OCI-LY7 (cell line): ENCODE results near the gene ATRAID. TPM values are rescaled to one million over a fixed set of nuclear protein-coding genes. Genes with fewer than 3 reads are reported as not detected.

Source experiments
- BruUV-seq: library from RNA; stranded (reverse); fragments of 400-500 nt; replicated peaks from 2 replicates; lab custom pipeline; 2021; lab: Mats Ljungman, UMichigan
- CTCF ChIA-PET: fragments of 300-600 bp; sonication (Branson Sonifier 250); formaldehyde crosslinking; loops from one replicate; lab custom pipeline; 2022; ENCODE audit warnings: antibody characterized with exemption; ENCODE audit not compliant: unreplicated experiment; lab: Charles Lee
- POLR2A ChIA-PET: fragments of 300-600 bp; sonication (Branson Sonifier 250); formaldehyde crosslinking; loops from one replicate; lab custom pipeline; 2022; ENCODE audit warnings: antibody characterized with exemption; lab: Charles Lee
- DNase-seq: peaks from one replicate; pipeline ENCODE4 v3.0.0-alpha.2; 2015; ENCODE audit warnings: low spot score
- H2AFZ ChIP-seq: fragments of 200-600 bp; sonication (generic), shearing (Covaris generic); 2 replicates; pipeline ENCODE4 v1.6.1; 2014; ENCODE audit warnings: mild to moderate bottlenecking, antibody characterized with exemption, low read length, moderate library complexity
- H3K27ac ChIP-seq: fragments of 200-600 bp; sonication (generic); 2 replicates; pipeline ENCODE4 v1.5.1; 2014; ENCODE audit warnings: mixed run types, low read depth, mild to moderate bottlenecking, moderate library complexity, low read length, inconsistent platforms; ENCODE audit not compliant: poor library complexity, severe bottlenecking
- H3K36me3 ChIP-seq: fragments of 200-600 bp; sonication (generic); 2 replicates; pipeline ENCODE4 v1.6.1; 2014; ENCODE audit warnings: mild to moderate bottlenecking, antibody characterized with exemption, low read length, moderate library complexity, mixed read lengths; ENCODE audit not compliant: insufficient read depth
- H3K4me1 ChIP-seq: fragments of 200-600 bp; sonication (generic); 2 replicates; pipeline ENCODE4 v1.5.1; 2014; ENCODE audit warnings: mild to moderate bottlenecking, low read length; ENCODE audit not compliant: insufficient read depth, poor library complexity, severe bottlenecking
- H3K4me2 ChIP-seq: fragments of 200-600 bp; sonication (generic); 2 replicates; pipeline ENCODE4 v1.6.1; 2014; ENCODE audit warnings: mild to moderate bottlenecking, low read length
- H3K4me3 ChIP-seq: fragments of 200-600 bp; sonication (generic); 2 replicates; pipeline ENCODE4 v1.5.1; 2014; ENCODE audit warnings: mild to moderate bottlenecking, low read depth, low read length; ENCODE audit not compliant: poor library complexity, severe bottlenecking
- H3K79me2 ChIP-seq: fragments of 200-600 bp; sonication (generic); 2 replicates; pipeline ENCODE4 v1.6.1; 2016; ENCODE audit warnings: low read depth, mild to moderate bottlenecking, low read length, moderate library complexity, mixed read lengths; ENCODE audit not compliant: insufficient read depth
- H3K9me2 ChIP-seq: fragments of 200-600 bp; sonication (generic); 2 replicates; pipeline ENCODE4 v1.6.1; 2016; ENCODE audit warnings: mild to moderate bottlenecking, low read length, mixed read lengths; ENCODE audit not compliant: insufficient read depth
- H3K9me3 ChIP-seq: fragments of 200-600 bp; sonication (generic); 2 replicates; pipeline ENCODE4 v1.6.1; 2014; ENCODE audit warnings: mild to moderate bottlenecking, mixed run types, low read length, mixed read lengths
- H4K20me1 ChIP-seq: fragments of 200-600 bp; sonication (generic); 2 replicates; pipeline ENCODE4 v1.6.1; 2014; ENCODE audit warnings: mild to moderate bottlenecking, antibody characterized with exemption, low read length, moderate library complexity, mixed read lengths; ENCODE audit not compliant: insufficient read depth
- CTCF ChIP-seq: fragments of 200-600 bp; sonication (generic); conservative IDR thresholded peaks from 2 replicates; pipeline ENCODE4 v1.5.1; 2014; ENCODE audit warnings: mild to moderate bottlenecking, antibody characterized with exemption, low read length, moderate library complexity, mixed read lengths
- EZH2phosphoT487 ChIP-seq: fragments of 200-600 bp; sonication (generic); IDR thresholded peaks from 2 replicates; pipeline ENCODE4 v1.6.1; 2018; ENCODE audit warnings: low read depth, borderline replicate concordance, mild to moderate bottlenecking, mixed run types, antibody characterized with exemption, low read length, moderate library complexity, mixed read lengths
- intact Hi-C: fragments of 100-400 bp; cut with micrococcal nuclease; formaldehyde crosslinking; loops from one replicate; pipeline ENCODE4 v1.10.0; 2022; ENCODE audit not compliant: unreplicated experiment
- total RNA-seq, 2 experiments: library from RNA; depleted of rRNA in 1 of 2; stranded (reverse); fragments of >200 nt in 1 of 2; shearing (Covaris generic) in 1 of 2; gene quantifications; 2 replicates each; pipeline ENCODE4 v1.2.3, GENCODE V29; 2014 to 2022

The ATRAID gene
- total RNA-seq, 2 experiments from 2014 or later: 92.7 to 93.3 TPM

GRCh38 chr2:27202854-27203253 lies 9.0 kb upstream of the ATRAID start:
- POLR2A ChIA-PET: interaction anchor here (0.6 kb wide), 1 partner anchor 1079 kb away, joined by 3 read pairs; no protein-coding TSS in a partner anchor
- H3K4me2 ChIP-seq: no peak overlapping the region

GRCh38 chr2:27203741-27204140 lies 8.1 kb upstream of the ATRAID start:
- intact Hi-C loops: no loop called here
- ChIA-PET POLR2A (no interaction called here), CTCF (no interaction called here)
- H3K79me2 ChIP-seq: peaks cover 12% of the 10 kb centered on the region; the same call in 1 of the 2 replicates
- no peak for DNase-seq
- H3K9me3 ChIP-seq: no peaks in the 10 kb centered on the region
- peaks cover 94% of the 10 kb centered on the region for H3K36me3 ChIP-seq
- no peak overlapping the region for H3K27ac ChIP-seq
- no peak overlapping the region for H3K4me2 ChIP-seq
- no peak overlapping the region for H2AFZ ChIP-seq
- TF ChIP-seq CTCF (no peak), EZH2phosphoT487 (no peak)
- H4K20me1 ChIP-seq: no peaks in the 10 kb centered on the region
- no peaks in the 10 kb centered on the region for H3K9me2 ChIP-seq
- no TSS peak for BruUV-seq
- no peak overlapping the region for H3K4me3 ChIP-seq
- H3K4me1 ChIP-seq: peaks cover 12% of the 10 kb centered on the region

More at GRCh38 chr2:27202854-27203253, 9.0 kb upstream of the ATRAID start:
- H3K79me2 ChIP-seq: peaks cover 3% of the 10 kb centered on the region; the same call in 1 of the 2 replicates
- H3K27ac ChIP-seq: no peak overlapping the region
- no TSS peak for BruUV-seq
- H4K20me1 ChIP-seq: no peaks in the 10 kb centered on the region
- TF ChIP-seq CTCF (no peak), EZH2phosphoT487 (no peak)
- no peaks in the 10 kb centered on the region for H3K9me3 ChIP-seq
- peaks cover 12% of the 10 kb centered on the region for H3K4me1 ChIP-seq
- H3K9me2 ChIP-seq: no peaks in the 10 kb centered on the region
- no peak overlapping the region for H3K4me3 ChIP-seq
- no peak overlapping the region for H2AFZ ChIP-seq
- no peak for DNase-seq
- H3K36me3 ChIP-seq: peaks cover 91% of the 10 kb centered on the region
- CTCF ChIA-PET: interaction anchor here (1.4 kb wide), 1 partner anchor 11 kb away, joined by 4 read pairs; no protein-coding TSS in a partner anchor
- intact Hi-C loops: no loop called here

GRCh38 chr2:27204566-27204965 lies 7.3 kb upstream of the ATRAID start:
- ChIA-PET CTCF (no interaction called here), POLR2A (no interaction called here)
- peaks cover 18% of the 10 kb centered on the region for H3K4me1 ChIP-seq
- H3K27ac ChIP-seq: no peak overlapping the region
- intact Hi-C loops: no loop called here
- H3K9me2 ChIP-seq: no peaks in the 10 kb centered on the region
- H3K9me3 ChIP-seq: no peaks in the 10 kb centered on the region
- no peaks in the 10 kb centered on the region for H4K20me1 ChIP-seq
- H3K79me2 ChIP-seq: peaks cover 20% of the 10 kb centered on the region; the same call in 1 of the 2 replicates
- DNase-seq: no peak
- peaks cover 94% of the 10 kb centered on the region for H3K36me3 ChIP-seq
- TF ChIP-seq EZH2phosphoT487 (no peak), CTCF (no peak)
- no peak overlapping the region for H3K4me3 ChIP-seq
- no peak overlapping the region for H2AFZ ChIP-seq
- no peak overlapping the region for H3K4me2 ChIP-seq
- BruUV-seq: no TSS peak
